HL-60 (cell line): Measurements from ENCODE around the gene TMEM72.

ENCODE experiments used
- GABPA ChIP-seq: IDR thresholded peaks from 2 replicates; pipeline ENCODE4 v1.6.1; 2012; ENCODE audit warnings: low read depth
- POLR2AphosphoS5 ChIP-seq: IDR thresholded peaks from 2 replicates; pipeline ENCODE4 v1.6.1; 2012; ENCODE audit warnings: low read depth
- TF ChIP-seq, protein P1 (sequence below): IDR thresholded peaks from one replicate; pipeline ENCODE4 v1.5.1; 2011; ENCODE audit warnings: low read length, control low read depth, inconsistent platforms; ENCODE audit not compliant: insufficient read depth
- TF ChIP-seq, protein P2 (sequence below): IDR thresholded peaks from 2 replicates; pipeline ENCODE4 v1.6.1; 2012; ENCODE audit warnings: low read depth; ENCODE audit not compliant: insufficient replicate concordance

DNA sequence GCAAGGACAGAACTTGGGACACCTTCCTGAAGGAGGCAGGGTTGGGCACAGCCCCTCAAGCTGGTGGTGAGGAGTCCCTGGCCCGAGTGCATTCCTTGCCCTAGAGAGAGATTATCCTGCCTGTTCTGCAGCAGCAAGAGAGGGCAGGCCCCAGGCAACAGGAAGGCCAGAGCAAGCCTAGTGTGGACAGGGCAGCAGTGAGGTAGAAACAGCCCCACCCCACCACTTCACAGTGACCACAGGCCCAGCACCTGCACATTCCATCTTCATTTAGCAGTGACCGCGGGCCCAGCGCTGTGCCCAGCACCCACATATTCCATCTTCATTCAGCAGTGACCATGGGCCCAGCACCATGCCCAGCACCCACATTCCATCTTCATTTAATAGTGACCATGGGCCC lies 16.4 kb upstream of the TMEM72 start:
- TF ChIP-seq POLR2AphosphoS5: no peak
- TF ChIP-seq, protein P1, sequence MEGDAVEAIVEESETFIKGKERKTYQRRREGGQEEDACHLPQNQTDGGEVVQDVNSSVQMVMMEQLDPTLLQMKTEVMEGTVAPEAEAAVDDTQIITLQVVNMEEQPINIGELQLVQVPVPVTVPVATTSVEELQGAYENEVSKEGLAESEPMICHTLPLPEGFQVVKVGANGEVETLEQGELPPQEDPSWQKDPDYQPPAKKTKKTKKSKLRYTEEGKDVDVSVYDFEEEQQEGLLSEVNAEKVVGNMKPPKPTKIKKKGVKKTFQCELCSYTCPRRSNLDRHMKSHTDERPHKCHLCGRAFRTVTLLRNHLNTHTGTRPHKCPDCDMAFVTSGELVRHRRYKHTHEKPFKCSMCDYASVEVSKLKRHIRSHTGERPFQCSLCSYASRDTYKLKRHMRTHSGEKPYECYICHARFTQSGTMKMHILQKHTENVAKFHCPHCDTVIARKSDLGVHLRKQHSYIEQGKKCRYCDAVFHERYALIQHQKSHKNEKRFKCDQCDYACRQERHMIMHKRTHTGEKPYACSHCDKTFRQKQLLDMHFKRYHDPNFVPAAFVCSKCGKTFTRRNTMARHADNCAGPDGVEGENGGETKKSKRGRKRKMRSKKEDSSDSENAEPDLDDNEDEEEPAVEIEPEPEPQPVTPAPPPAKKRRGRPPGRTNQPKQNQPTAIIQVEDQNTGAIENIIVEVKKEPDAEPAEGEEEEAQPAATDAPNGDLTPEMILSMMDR: no peak
- no peak for TF ChIP-seq GABPA
- TF ChIP-seq, protein P2, sequence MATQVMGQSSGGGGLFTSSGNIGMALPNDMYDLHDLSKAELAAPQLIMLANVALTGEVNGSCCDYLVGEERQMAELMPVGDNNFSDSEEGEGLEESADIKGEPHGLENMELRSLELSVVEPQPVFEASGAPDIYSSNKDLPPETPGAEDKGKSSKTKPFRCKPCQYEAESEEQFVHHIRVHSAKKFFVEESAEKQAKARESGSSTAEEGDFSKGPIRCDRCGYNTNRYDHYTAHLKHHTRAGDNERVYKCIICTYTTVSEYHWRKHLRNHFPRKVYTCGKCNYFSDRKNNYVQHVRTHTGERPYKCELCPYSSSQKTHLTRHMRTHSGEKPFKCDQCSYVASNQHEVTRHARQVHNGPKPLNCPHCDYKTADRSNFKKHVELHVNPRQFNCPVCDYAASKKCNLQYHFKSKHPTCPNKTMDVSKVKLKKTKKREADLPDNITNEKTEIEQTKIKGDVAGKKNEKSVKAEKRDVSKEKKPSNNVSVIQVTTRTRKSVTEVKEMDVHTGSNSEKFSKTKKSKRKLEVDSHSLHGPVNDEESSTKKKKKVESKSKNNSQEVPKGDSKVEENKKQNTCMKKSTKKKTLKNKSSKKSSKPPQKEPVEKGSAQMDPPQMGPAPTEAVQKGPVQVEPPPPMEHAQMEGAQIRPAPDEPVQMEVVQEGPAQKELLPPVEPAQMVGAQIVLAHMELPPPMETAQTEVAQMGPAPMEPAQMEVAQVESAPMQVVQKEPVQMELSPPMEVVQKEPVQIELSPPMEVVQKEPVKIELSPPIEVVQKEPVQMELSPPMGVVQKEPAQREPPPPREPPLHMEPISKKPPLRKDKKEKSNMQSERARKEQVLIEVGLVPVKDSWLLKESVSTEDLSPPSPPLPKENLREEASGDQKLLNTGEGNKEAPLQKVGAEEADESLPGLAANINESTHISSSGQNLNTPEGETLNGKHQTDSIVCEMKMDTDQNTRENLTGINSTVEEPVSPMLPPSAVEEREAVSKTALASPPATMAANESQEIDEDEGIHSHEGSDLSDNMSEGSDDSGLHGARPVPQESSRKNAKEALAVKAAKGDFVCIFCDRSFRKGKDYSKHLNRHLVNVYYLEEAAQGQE: no peak
